Stomach (tissue), 4 donors: ENCODE measurements around the gene METTL6.

Experiments
- CTCF ChIP-seq, 7 experiments: fragments of 450-650 bp in 4 of 7; fragments of 200-600 bp in 3 of 7; sonication (generic) in 3 of 7; IDR thresholded peaks; one replicate each; pipeline ENCODE4 v1.5.1; 2016 to 2019; ENCODE audit warnings: antibody characterized with exemption in 7 of 7, control low read depth in 2 of 7, mild to moderate bottlenecking in 1 of 7
- POLR2A ChIP-seq, 4 donors: fragments of 450-650 bp; IDR thresholded peaks; one replicate each; pipeline ENCODE4 v1.6.1; 2016; ENCODE audit warnings: antibody characterized with exemption in 4 of 4, control low read depth in 2 of 4, mild to moderate bottlenecking in 1 of 4, moderate library complexity in 1 of 4

- TF ChIP-seq CTCF (IDR thresholded peaks at IDR 0.05) (no peak), POLR2A (IDR thresholded peaks at IDR 0.05) (no peak)
Observed at GRCh38 chr3:15470261-15470660, 42.9 kb upstream of the METTL6 start.
